GM21367 (cell line): ENCODE data around the gene UBE2Q1.

ENCODE experiments used
- ATAC-seq: cut with Tn5 transposase; IDR thresholded peaks from one replicate; pipeline ENCODE4 v1.9.1; 2021; ENCODE audit not compliant: unreplicated experiment

UBE2Q1 gene

GRCh38 chr1:154577346-154578057, 19.0 kb upstream of the UBE2Q1 start:
- no peak for ATAC-seq

GRCh38 chr1:154575951-154576566, 17.6 kb upstream of the UBE2Q1 start:
- no peak for ATAC-seq

- ATAC-seq, result no peak
Observed at GRCh38 chr1:154575147-154575927, 16.9 kb upstream of the UBE2Q1 start.

- ATAC-seq, result no peak
Observed at GRCh38 chr1:154574716-154575115, 16.3 kb upstream of the UBE2Q1 start.

GRCh38 chr1:154573168-154573510, 14.7 kb upstream of the UBE2Q1 start:
- ATAC-seq, result no peak

GRCh38 chr1:154572468-154573167, 14.2 kb upstream of the UBE2Q1 start:
- no peak for ATAC-seq

- no peak for ATAC-seq
Observed at GRCh38 chr1:154571964-154572288, 13.5 kb upstream of the UBE2Q1 start.

GRCh38 chr1:154571244-154571963, 12.9 kb upstream of the UBE2Q1 start:
- no peak for ATAC-seq

- no peak for ATAC-seq
Observed at GRCh38 chr1:154568157-154568815, 9.8 kb upstream of the UBE2Q1 start.

- no peak for ATAC-seq
Observed at GRCh38 chr1:154567386-154568156, 9.1 kb upstream of the UBE2Q1 start, which contains the start of gene CHRNB2. Gene CHRNB2, plus strand, starts transcription at chr1:154567778. Its CDS starts 267 bp downstream, at chr1:154568045.

- ATAC-seq, result no peak
Observed at GRCh38 chr1:154565876-154566275, 7.4 kb upstream of the UBE2Q1 start.

- ATAC-seq, result peak; percentile 35
Observed at GRCh38 chr1:154559466-154560044, 1.1 kb upstream of the UBE2Q1 start.

GRCh38 chr1:154558720-154559465, 431 bp upstream of the UBE2Q1 start:
- peak; percentile 79 for ATAC-seq

- no peak for ATAC-seq
Observed at GRCh38 chr1:154557248-154557938, 1.1 kb downstream of the UBE2Q1 start.

- no peak for ATAC-seq
Observed at GRCh38 chr1:154556422-154556821, 2.0 kb downstream of the UBE2Q1 start.

GRCh38 chr1:154553056-154554030, 5.1 kb downstream of the UBE2Q1 start:
- no peak for ATAC-seq

- no peak for ATAC-seq
Observed at GRCh38 chr1:154552036-154552435, 6.4 kb downstream of the UBE2Q1 start.
